DOHH2 (cell line): ENCODE data around the gene DRD5.
"Not testable (repeated sequence)": the region's sequence is repeated elsewhere in the genome, so short reads cannot be mapped to it uniquely, and the experiment has no call there.

Experiments used
- H3F3A ChIP-seq: fragments of 200-600 bp; sonication (generic), shearing (Covaris generic); 2 replicates; pipeline ENCODE4 v1.6.0; 2016; ENCODE audit warnings: antibody characterized with exemption, mild to moderate bottlenecking; ENCODE audit not compliant: control insufficient read depth, insufficient read depth
- H3K27ac ChIP-seq: fragments of 200-600 bp; sonication (generic); 2 replicates; pipeline ENCODE4 v1.5.1; 2014; ENCODE audit warnings: low read depth, mild to moderate bottlenecking, low read length, moderate library complexity
- H3K27me3 ChIP-seq: fragments of 200-600 bp; sonication (generic); 2 replicates; pipeline ENCODE4 v1.6.1; 2014; ENCODE audit warnings: mild to moderate bottlenecking, low read length, mixed read lengths; ENCODE audit not compliant: control insufficient read depth
- H3K36me3 ChIP-seq: fragments of 200-600 bp; sonication (generic); 2 replicates; pipeline ENCODE4 v1.6.1; 2014; ENCODE audit warnings: mild to moderate bottlenecking, low read length, moderate library complexity, mixed read lengths; ENCODE audit not compliant: control insufficient read depth
- H3K4me1 ChIP-seq: fragments of 200-600 bp; sonication (generic); 2 replicates; pipeline ENCODE4 v1.6.1; 2014; ENCODE audit warnings: mild to moderate bottlenecking, low read length, mixed read lengths; ENCODE audit not compliant: control insufficient read depth
- H3K4me2 ChIP-seq: fragments of 200-600 bp; sonication (generic); 2 replicates; pipeline ENCODE4 v1.6.0; 2014; ENCODE audit warnings: mild to moderate bottlenecking, low read length, moderate library complexity
- H3K4me3 ChIP-seq: fragments of 200-600 bp; sonication (generic); 2 replicates; pipeline ENCODE4 v1.5.1; 2014; ENCODE audit warnings: mild to moderate bottlenecking, low read length, mixed read lengths
- H3K79me2 ChIP-seq: fragments of 200-600 bp; sonication (generic); 2 replicates; pipeline ENCODE4 v1.6.1; 2014; ENCODE audit warnings: mild to moderate bottlenecking, low read length, mixed read lengths; ENCODE audit not compliant: control insufficient read depth
- H3K9me2 ChIP-seq: fragments of 200-600 bp; sonication (generic); replicated peaks from 2 replicates; pipeline ENCODE4 v1.6.1; 2014; ENCODE audit warnings: mild to moderate bottlenecking, low read length, mixed read lengths; ENCODE audit not compliant: control insufficient read depth
- H3K9me3 ChIP-seq: fragments of 200-600 bp; sonication (generic); 2 replicates; pipeline ENCODE4 v1.6.1; 2014; ENCODE audit warnings: antibody characterized with exemption, low read length, mixed read lengths; ENCODE audit not compliant: control insufficient read depth, insufficient read depth
- H4K20me1 ChIP-seq: fragments of 200-600 bp; sonication (generic); 2 replicates; pipeline ENCODE4 v1.6.0; 2014; ENCODE audit warnings: low read depth, mild to moderate bottlenecking, antibody characterized with exemption, low read length, moderate library complexity; ENCODE audit not compliant: control insufficient read depth, insufficient read depth
- EZH2phosphoT487 ChIP-seq: fragments of 200-600 bp; sonication (generic); IDR thresholded peaks from 2 replicates; pipeline ENCODE4 v1.6.1; 2017; ENCODE audit warnings: borderline replicate concordance, mild to moderate bottlenecking, antibody characterized with exemption, low read length, moderate library complexity, mixed read lengths
- TF ChIP-seq, protein P1 (sequence below): fragments of 200-600 bp; sonication (generic); IDR thresholded peaks from one replicate; pipeline ENCODE4 v1.5.1; 2014; ENCODE audit warnings: antibody characterized with exemption, mild to moderate bottlenecking, low read depth, low read length; ENCODE audit not compliant: poor library complexity, severe bottlenecking

DRD5 gene

DNA sequence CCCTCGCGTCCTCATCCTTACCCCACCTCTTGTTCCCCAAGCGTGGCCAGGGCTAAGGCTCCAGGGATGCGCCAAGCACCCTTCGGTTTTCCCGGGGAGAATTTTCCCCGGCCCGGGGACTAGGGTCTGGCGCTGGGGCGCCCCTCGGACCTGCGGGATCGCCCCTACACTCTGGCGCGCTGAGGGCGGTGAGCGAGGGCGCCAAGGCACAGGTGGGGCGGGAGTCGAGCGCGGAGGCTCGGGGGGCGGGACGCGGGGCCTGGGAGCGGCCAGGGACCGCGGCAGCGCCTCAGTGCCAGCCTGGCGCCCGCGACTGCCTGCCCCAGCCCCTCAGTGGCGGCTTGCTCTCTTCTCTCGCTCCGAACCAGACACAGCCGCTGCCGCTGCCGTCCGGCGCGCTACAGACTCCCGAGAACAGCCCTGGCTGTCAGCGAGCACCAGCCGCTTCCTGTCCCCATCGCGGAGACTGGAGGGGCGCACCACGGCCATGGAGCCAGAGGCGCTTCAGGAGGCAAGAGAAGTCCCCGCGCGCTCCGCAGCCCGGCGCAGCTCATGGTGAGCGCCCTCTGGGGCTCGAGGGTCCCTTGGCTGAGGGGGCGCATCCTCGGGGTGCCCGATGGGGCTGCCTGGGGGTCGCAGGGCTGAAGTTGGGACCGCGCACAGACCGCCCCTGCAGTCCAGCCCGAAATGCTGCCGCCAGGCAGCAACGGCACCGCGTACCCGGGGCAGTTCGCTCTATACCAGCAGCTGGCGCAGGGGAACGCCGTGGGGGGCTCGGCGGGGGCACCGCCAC is at the start of gene DRD5:
Gene DRD5, plus strand, starts transcription at position 292 of the 793 bp plus-strand sequence. Its CDS starts 396 bp downstream, at position 688.
- H3K9me3 ChIP-seq, result no peaks in the 10 kb centered on the region
- H3F3A ChIP-seq, result no peaks in the 10 kb centered on the region
- H3K27me3 ChIP-seq, result peaks cover 8% of the 10 kb centered on the region
- H3K79me2 ChIP-seq, result no peaks in the 10 kb centered on the region
- no peak for TF ChIP-seq EZH2phosphoT487
- TF ChIP-seq, protein P1, sequence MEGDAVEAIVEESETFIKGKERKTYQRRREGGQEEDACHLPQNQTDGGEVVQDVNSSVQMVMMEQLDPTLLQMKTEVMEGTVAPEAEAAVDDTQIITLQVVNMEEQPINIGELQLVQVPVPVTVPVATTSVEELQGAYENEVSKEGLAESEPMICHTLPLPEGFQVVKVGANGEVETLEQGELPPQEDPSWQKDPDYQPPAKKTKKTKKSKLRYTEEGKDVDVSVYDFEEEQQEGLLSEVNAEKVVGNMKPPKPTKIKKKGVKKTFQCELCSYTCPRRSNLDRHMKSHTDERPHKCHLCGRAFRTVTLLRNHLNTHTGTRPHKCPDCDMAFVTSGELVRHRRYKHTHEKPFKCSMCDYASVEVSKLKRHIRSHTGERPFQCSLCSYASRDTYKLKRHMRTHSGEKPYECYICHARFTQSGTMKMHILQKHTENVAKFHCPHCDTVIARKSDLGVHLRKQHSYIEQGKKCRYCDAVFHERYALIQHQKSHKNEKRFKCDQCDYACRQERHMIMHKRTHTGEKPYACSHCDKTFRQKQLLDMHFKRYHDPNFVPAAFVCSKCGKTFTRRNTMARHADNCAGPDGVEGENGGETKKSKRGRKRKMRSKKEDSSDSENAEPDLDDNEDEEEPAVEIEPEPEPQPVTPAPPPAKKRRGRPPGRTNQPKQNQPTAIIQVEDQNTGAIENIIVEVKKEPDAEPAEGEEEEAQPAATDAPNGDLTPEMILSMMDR, result no peak
- no peaks in the 10 kb centered on the region for H3K36me3 ChIP-seq
- H3K4me3 ChIP-seq, result no peak within 1 kb of the TSS
- H4K20me1 ChIP-seq, result no peaks in the 10 kb centered on the region
- no peak within 1 kb of the TSS for H3K27ac ChIP-seq
- H3K4me2 ChIP-seq, result no peak within 1 kb of the TSS
- H3K4me1 ChIP-seq, result no peaks in the 10 kb centered on the region
- H3K9me2 ChIP-seq, result no peaks in the 10 kb centered on the region

- not testable (repeated sequence) for H3K27ac ChIP-seq, H3K9me2 ChIP-seq, H3K4me2 ChIP-seq, H3F3A ChIP-seq, H3K4me1 ChIP-seq, H3K9me3 ChIP-seq, H3K79me2 ChIP-seq, H4K20me1 ChIP-seq, H3K4me3 ChIP-seq, H3K36me3 ChIP-seq, H3K27me3 ChIP-seq
These were observed 49.2 kb upstream of the DRD5 start for GRCh38 chr4:9732256-9732655.

GRCh38 chr4:9735515-9735914 is 45.9 kb upstream of the DRD5 start:
- Histone ChIP-seq H3K27ac (no peak overlapping the region), H3K27me3 (no peaks in the 10 kb centered on the region), H3K4me2 (no peak overlapping the region), H3K9me2 (no peaks in the 10 kb centered on the region), H3F3A (no peaks in the 10 kb centered on the region), H3K4me1 (no peaks in the 10 kb centered on the region), H4K20me1 (no peaks in the 10 kb centered on the region), H3K4me3 (no peak overlapping the region), H3K9me3 (no peaks in the 10 kb centered on the region), H3K79me2 (no peaks in the 10 kb centered on the region), H3K36me3 (no peaks in the 10 kb centered on the region)
- TF ChIP-seq EZH2phosphoT487, result no peak
- TF ChIP-seq, protein P1, result no peak

GRCh38 chr4:9737280-9737679 is 44.2 kb upstream of the DRD5 start:
- H3K4me1 ChIP-seq, H4K20me1 ChIP-seq, H3K9me3 ChIP-seq, H3K79me2 ChIP-seq, H3K4me2 ChIP-seq, H3K9me2 ChIP-seq, H3K4me3 ChIP-seq, H3K27ac ChIP-seq, H3F3A ChIP-seq, H3K27me3 ChIP-seq, H3K36me3 ChIP-seq: not testable (repeated sequence)

GRCh38 chr4:9743789-9744188 is 37.6 kb upstream of the DRD5 start:
- not testable (repeated sequence) for H3K36me3 ChIP-seq, H3K4me3 ChIP-seq, H3K9me2 ChIP-seq, H3K9me3 ChIP-seq, H3K27ac ChIP-seq, H3F3A ChIP-seq, H3K27me3 ChIP-seq, H3K4me2 ChIP-seq, H3K79me2 ChIP-seq, H3K4me1 ChIP-seq, H4K20me1 ChIP-seq
